OCI-LY3 (cell line): Measurements from ENCODE around the gene IMMP2L.

Experiments used
- H2AFZ ChIP-seq: fragments of 200-600, 300-600 bp; shearing (Covaris generic); 2 replicates; pipeline ENCODE4 v1.6.0; 2014; ENCODE audit warnings: antibody characterized with exemption, low read depth, low read length
- H3K27ac ChIP-seq: fragments of 200-600, 300-600 bp; sonication (generic); 2 replicates; pipeline ENCODE4 v1.5.1; 2014; ENCODE audit warnings: mild to moderate bottlenecking, low read length, moderate library complexity, mixed read lengths
- H3K27me3 ChIP-seq: fragments of 200-600, 300-600 bp; sonication (generic); 2 replicates; pipeline ENCODE4 v1.6.1; 2014; ENCODE audit warnings: low read depth, low read length, mixed read lengths
- H3K36me3 ChIP-seq: fragments of 200-600, 300-600 bp; sonication (generic); replicated peaks from 2 replicates; pipeline ENCODE3; 2014; ENCODE audit warnings: low read depth, low read length, mixed read lengths
- H3K4me1 ChIP-seq: fragments of 300-600, 200-600 bp; sonication (generic); 2 replicates; pipeline ENCODE4 v1.6.1; 2014; ENCODE audit warnings: low read length, mixed read lengths
- H3K4me2 ChIP-seq: fragments of 200-600, 300-600 bp; sonication (generic); 2 replicates; pipeline ENCODE4 v1.6.1; 2014; ENCODE audit warnings: low read length, mixed read lengths
- H3K4me3 ChIP-seq: fragments of 300-600, 200-600 bp; sonication (generic); 2 replicates; pipeline ENCODE4 v1.5.1; 2014; ENCODE audit warnings: antibody characterized with exemption, mild to moderate bottlenecking, low read length, moderate library complexity
- H3K79me2 ChIP-seq: fragments of 300-600, 200-600 bp; shearing (Covaris generic); 2 replicates; pipeline ENCODE4 v1.6.1; 2014; ENCODE audit warnings: mild to moderate bottlenecking, low read length, mixed read lengths
- H3K9ac ChIP-seq: fragments of 300-600, 200-600 bp; shearing (Covaris generic); 2 replicates; pipeline ENCODE4 v1.6.0; 2014; ENCODE audit warnings: mild to moderate bottlenecking, low read length, moderate library complexity
- H3K9me3 ChIP-seq: fragments of 200-600, 300-600 bp; shearing (Covaris generic); 2 replicates; pipeline ENCODE4 v1.6.1; 2014; ENCODE audit warnings: low read length, mixed read lengths; ENCODE audit not compliant: insufficient read depth
- H4K20me1 ChIP-seq: fragments of 200-600, 300-600 bp; sonication (generic); 2 replicates; pipeline ENCODE4 v1.6.1; 2016; ENCODE audit warnings: low read length, mixed read lengths; ENCODE audit not compliant: insufficient read depth
- EZH2phosphoT487 ChIP-seq: fragments of 200-600 bp; shearing (Covaris generic); IDR thresholded peaks from 2 replicates; pipeline ENCODE4 v1.6.1; 2018; ENCODE audit warnings: antibody characterized with exemption, mixed run types, low read depth
- TF ChIP-seq, protein P1 (sequence below): fragments of 200-600, 300-600 bp; sonication (generic); IDR thresholded peaks from 2 replicates; pipeline ENCODE4 v1.5.1; 2014; ENCODE audit warnings: antibody characterized with exemption, low read length, low read depth

IMMP2L gene

DNA sequence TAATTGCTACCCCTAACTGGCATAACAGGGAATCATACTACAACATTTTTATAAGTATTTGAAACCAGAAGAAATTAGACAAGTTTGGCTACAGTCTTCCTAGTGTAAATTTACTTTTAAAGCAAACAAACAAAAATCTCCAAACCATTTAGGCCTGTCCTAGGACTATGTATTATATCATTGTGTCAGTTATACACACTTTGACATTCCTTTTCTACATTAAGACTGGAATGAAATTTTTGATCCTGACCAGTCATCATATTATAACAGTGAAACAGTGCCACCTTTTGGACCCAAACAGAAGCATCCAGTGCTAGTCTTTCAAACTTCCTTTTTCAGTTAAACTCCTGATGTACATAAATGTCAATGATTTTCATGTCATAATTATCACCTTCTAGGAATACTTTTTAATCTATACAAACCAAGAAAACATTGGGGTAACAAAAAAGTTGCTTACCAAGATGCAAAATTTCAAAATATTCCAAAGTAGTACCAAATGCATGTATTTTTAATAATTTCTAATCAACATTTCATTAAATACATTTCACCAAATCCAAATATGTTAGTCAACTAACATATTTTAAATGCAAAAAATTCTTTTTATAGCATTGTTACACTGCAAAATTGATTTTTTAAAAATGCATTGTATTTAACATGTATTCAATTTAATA is 75.7 kb downstream of the IMMP2L start:
- Histone ChIP-seq H2AFZ (no peak overlapping the region), H3K9ac (no peak overlapping the region), H3K4me3 (no peak overlapping the region), H3K27me3 (no peaks in the 10 kb centered on the region), H3K9me3 (no peaks in the 10 kb centered on the region), H3K79me2 (no peaks in the 10 kb centered on the region), H3K4me2 (no peak overlapping the region), H3K4me1 (peaks cover 4% of the 10 kb centered on the region; the same call in 1 of the 2 replicates), H3K27ac (no peak overlapping the region), H4K20me1 (no peaks in the 10 kb centered on the region), H3K36me3 (no peaks in the 10 kb centered on the region)
- no peak for TF ChIP-seq EZH2phosphoT487
- TF ChIP-seq, protein P1, sequence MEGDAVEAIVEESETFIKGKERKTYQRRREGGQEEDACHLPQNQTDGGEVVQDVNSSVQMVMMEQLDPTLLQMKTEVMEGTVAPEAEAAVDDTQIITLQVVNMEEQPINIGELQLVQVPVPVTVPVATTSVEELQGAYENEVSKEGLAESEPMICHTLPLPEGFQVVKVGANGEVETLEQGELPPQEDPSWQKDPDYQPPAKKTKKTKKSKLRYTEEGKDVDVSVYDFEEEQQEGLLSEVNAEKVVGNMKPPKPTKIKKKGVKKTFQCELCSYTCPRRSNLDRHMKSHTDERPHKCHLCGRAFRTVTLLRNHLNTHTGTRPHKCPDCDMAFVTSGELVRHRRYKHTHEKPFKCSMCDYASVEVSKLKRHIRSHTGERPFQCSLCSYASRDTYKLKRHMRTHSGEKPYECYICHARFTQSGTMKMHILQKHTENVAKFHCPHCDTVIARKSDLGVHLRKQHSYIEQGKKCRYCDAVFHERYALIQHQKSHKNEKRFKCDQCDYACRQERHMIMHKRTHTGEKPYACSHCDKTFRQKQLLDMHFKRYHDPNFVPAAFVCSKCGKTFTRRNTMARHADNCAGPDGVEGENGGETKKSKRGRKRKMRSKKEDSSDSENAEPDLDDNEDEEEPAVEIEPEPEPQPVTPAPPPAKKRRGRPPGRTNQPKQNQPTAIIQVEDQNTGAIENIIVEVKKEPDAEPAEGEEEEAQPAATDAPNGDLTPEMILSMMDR = peak; percentile 87

DNA sequence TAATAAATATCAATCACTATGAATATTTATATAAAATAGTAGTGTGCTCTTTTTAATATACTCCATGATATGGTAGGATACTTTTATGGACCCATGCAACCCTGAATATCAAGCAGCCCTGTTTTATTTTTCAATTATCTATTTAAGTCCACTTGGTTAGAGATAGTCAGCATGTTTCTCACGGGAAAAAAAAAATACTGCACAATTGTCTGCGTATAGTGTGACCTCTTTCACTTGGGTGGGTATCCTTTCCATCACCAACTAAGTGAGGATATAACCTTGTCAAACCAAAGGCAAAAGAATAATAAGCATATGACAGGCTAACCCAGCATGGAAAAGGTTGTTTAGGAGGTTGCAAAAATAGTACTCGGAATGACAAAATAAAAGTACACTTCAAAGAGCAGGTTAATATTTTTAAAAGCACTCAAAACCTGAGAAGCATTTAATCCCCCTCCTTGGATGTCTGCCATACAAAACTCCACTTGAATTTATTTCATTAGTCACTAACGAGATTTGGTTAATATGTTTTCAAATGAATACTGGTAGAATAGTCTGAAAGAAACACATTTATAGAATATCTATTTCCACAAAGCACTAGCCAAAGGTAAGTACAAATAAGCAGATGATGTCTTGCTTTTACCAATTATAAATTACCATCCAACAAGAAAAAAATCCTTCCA is 76.5 kb downstream of the IMMP2L start:
- Histone ChIP-seq H3K4me1 (no peaks in the 10 kb centered on the region), H3K4me2 (no peak overlapping the region), H3K4me3 (no peak overlapping the region), H4K20me1 (no peaks in the 10 kb centered on the region), H3K9me3 (no peaks in the 10 kb centered on the region), H3K36me3 (no peaks in the 10 kb centered on the region), H3K27me3 (no peaks in the 10 kb centered on the region), H3K27ac (no peak overlapping the region), H3K9ac (no peak overlapping the region), H2AFZ (no peak overlapping the region), H3K79me2 (no peaks in the 10 kb centered on the region)
- TF ChIP-seq, protein P1 = no peak
- no peak for TF ChIP-seq EZH2phosphoT487

DNA sequence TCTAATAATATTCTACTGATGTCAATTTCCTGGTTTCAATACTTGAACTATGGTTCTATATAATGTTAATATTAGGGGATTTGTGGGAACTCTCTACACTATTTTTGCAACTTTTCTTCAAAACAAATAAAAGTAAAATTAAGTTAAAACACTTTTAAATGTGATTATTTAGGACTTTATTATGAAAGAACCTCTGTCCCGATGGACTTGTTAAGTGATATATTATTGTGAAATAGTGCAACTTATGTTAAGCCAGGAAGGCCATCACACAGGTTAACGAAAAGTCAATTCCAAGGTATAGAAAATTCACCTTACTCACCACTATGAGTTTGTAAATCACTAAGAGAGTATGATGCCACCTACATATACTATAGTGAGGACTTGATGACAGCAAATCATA is 79.2 kb downstream of the IMMP2L start:
- no peaks in the 10 kb centered on the region for H3K9me3 ChIP-seq
- no peak overlapping the region for H3K4me3 ChIP-seq
- no peaks in the 10 kb centered on the region for H4K20me1 ChIP-seq
- no peaks in the 10 kb centered on the region for H3K79me2 ChIP-seq
- H3K36me3 ChIP-seq = no peaks in the 10 kb centered on the region
- no peak overlapping the region for H3K9ac ChIP-seq
- no peaks in the 10 kb centered on the region for H3K4me1 ChIP-seq
- no peak overlapping the region for H3K27ac ChIP-seq
- no peak overlapping the region for H3K4me2 ChIP-seq
- H2AFZ ChIP-seq = no peak overlapping the region
- no peak for TF ChIP-seq EZH2phosphoT487
- TF ChIP-seq, protein P1 = no peak
- no peaks in the 10 kb centered on the region for H3K27me3 ChIP-seq

DNA sequence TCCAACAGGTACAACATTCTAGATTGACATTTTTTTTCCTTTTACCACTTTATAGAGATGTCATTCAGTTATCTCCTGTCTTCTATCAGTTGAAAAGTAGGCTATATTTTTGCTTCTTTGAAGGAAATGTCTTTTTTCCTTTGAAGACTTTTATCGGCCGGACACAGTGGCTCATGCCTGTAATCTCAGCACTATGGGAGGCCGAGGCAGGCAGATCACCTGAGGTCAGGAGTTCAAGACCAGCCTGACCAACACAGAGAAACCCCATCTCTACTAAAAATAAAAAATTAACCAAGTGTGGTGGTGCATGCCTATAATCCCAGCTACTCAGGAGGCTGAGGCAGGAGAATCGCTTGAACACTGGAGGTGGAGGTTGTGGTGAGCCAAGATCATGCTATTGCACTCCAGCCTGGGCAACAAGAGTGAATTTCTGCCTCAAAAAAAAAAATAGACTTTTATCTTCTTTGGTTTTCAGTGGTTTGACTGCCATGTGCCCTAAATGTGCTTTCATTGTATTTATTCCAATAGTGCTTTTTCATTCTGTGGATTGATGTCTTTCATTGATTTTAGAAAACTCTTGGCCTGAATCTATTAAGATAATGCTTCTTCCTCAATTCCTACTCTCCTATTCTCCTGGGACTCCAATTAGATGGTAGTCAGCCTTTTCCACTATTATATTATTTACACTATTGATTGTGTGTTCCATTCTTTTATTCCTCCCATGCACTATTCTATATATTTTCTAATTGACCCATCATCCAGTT is 84.6 kb downstream of the IMMP2L start:
- Histone ChIP-seq H3K79me2 (no peaks in the 10 kb centered on the region), H3K4me2 (no peak overlapping the region), H3K4me1 (no peaks in the 10 kb centered on the region), H3K27ac (no peak overlapping the region), H2AFZ (no peak overlapping the region), H3K36me3 (no peaks in the 10 kb centered on the region), H3K9ac (no peak overlapping the region), H3K9me3 (no peaks in the 10 kb centered on the region), H3K27me3 (no peaks in the 10 kb centered on the region), H3K4me3 (no peak overlapping the region), H4K20me1 (no peaks in the 10 kb centered on the region)
- TF ChIP-seq EZH2phosphoT487 = no peak
- TF ChIP-seq, protein P1 = no peak
